Psoas muscle (tissue), 8 donors: ENCODE data around the gene TACC3. TPM values are rescaled to one million over a fixed set of nuclear protein-coding genes. Genes with fewer than 3 reads are reported as not detected.

Experiments used
- ATAC-seq, 4 donors: fragments of 200-7000 bp; cut with Tn5 transposase; one replicate each; pipeline ENCODE4 v1.9.1; 2020; ENCODE audit warnings: moderate library complexity in 3 of 4, mild to moderate bottlenecking in 2 of 4
- DNase-seq, 2 donors: peaks; one replicate each; pipeline ENCODE4 v3.0.0-alpha.2; 2020
- H3K27ac ChIP-seq: fragments of 200-600 bp; one replicate; pipeline ENCODE4 v1.8.0; 2022
- H3K27me3 ChIP-seq, 3 donors: fragments of 200-600 bp in 1 of 3; one replicate each; pipeline versions ENCODE4 v1.6.1 to v1.8.0; 2013 to 2022; ENCODE audit warnings: low read length in 2 of 3, mild to moderate bottlenecking in 2 of 3, moderate library complexity in 1 of 3; ENCODE audit not compliant: insufficient read depth in 3 of 3
- H3K36me3 ChIP-seq, 2 donors: fragments of 200-600 bp in 1 of 2; one replicate each; pipeline versions ENCODE4 v1.6.1 to v1.8.0; 2013 to 2022; ENCODE audit warnings: low read depth in 1 of 2, mild to moderate bottlenecking in 1 of 2, moderate library complexity in 1 of 2; ENCODE audit not compliant: insufficient read depth in 1 of 2
- H3K4me1 ChIP-seq: fragments of 200-600 bp; one replicate; pipeline ENCODE4 v1.8.0; 2022
- H3K4me3 ChIP-seq: fragments of 200-600 bp; one replicate; pipeline ENCODE4 v1.8.0; 2022; ENCODE audit warnings: mild to moderate bottlenecking
- H3K9me3 ChIP-seq: fragments of 200-600 bp; one replicate; pipeline ENCODE4 v1.8.0; 2022
- WGBS, 3 donors: extraction: QIAGEN DNeasy Blood & Tissue Kit; methylation state at CpG; one replicate each; pipeline versions ENCODE4 v1.1.6 to v1.1.7; 2013; 5-methylcytosine and 5-hydroxymethylcytosine counted together
- intact Hi-C, 2 donors: fragments of 100-400 bp; cut with DNase I; formaldehyde crosslinking; loops; one replicate each; pipeline versions ENCODE4 v1.11.0 to v1.14.2; 2022
- polyA plus RNA-seq, 3 donors: library from polyadenylated mRNA; stranded (reverse); fragments of 200-250 nt; gene quantifications; one replicate each; pipeline ENCODE4 v1.2.3, GENCODE V29; 2013
- total RNA-seq, 4 donors: library from RNA; stranded (reverse); fragmentation: NEBNext Ultra II Directional in 2 of 4; extraction: Animal tissue kit (Norgen Biotek cat#: 25700) in 2 of 4; gene quantifications; one replicate each; pipeline versions ENCODE4 v1.2.1 to v1.2.4, GENCODE V29; 2021 to 2023
- TF ChIP-seq, protein P1 (sequence below): fragments of 200-600 bp; IDR thresholded peaks from one replicate; pipeline ENCODE4 v1.8.0; 2022; ENCODE audit warnings: antibody characterized with exemption
- donor health status: healthy with polysubstance abuse.
- donor health status: DM: no; HTN: no; CAD: no; lungs with moderate emphysema.
- donor health status: Bipolar disorder and iron deficiency.
- donor health status: healthy.
- donor health status: DM: yes; HTN: yes; CAD: no.
- donor health status: DM: no; HTN: no; CAD: no.
- donor health status: DM: no; HTN: no; CAD: no.
- donor health status: DM: yes; HTN: yes; CAD: no.

TACC3 gene
- total and polyA plus RNA-seq, 7 donors, result 2.2 to 4.8 (median 2.9) TPM

DNA sequence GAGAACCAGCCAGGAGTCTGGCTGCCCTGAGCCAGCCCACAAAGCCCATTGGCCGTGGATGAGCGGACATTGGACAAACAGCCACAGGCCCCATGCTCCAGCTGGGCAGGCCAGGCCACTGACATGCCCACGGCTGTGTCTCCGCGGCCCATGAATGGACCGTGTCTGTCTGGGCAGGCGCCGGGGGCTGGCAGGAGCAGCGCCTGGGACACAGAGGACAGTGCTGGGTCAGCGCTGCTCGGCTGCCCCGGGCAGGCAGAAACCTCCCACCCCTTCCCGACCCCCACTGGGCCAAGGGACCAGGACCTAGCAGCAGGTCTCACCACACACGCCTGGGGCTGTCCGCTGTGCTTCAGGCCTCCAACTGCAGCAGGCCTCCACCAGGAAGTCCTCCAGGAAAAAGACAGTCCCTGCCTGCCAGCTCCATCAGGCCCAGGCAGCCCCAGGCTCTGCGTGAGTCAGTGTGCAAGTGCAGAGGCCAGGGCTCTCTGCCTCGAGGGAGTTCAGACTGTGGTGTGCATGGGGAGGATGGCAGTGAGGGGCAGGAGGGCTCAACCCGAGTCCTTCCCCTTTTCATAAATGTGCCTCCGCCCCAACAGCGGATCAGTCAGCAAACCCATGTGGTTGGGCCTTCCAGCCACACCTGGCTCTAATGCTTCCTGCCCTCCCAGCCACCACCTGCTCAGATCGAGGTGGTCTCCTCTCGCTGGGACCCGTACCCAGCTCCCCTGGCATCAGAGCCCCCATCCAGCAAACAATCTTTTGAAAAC, 54.6 kb downstream of the TACC3 start:
- ATAC-seq, result no peak
- TF ChIP-seq, protein P1, sequence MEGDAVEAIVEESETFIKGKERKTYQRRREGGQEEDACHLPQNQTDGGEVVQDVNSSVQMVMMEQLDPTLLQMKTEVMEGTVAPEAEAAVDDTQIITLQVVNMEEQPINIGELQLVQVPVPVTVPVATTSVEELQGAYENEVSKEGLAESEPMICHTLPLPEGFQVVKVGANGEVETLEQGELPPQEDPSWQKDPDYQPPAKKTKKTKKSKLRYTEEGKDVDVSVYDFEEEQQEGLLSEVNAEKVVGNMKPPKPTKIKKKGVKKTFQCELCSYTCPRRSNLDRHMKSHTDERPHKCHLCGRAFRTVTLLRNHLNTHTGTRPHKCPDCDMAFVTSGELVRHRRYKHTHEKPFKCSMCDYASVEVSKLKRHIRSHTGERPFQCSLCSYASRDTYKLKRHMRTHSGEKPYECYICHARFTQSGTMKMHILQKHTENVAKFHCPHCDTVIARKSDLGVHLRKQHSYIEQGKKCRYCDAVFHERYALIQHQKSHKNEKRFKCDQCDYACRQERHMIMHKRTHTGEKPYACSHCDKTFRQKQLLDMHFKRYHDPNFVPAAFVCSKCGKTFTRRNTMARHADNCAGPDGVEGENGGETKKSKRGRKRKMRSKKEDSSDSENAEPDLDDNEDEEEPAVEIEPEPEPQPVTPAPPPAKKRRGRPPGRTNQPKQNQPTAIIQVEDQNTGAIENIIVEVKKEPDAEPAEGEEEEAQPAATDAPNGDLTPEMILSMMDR, result no peak
- no peak overlapping the region for H3K4me3 ChIP-seq
- no peaks in the 10 kb centered on the region for H3K9me3 ChIP-seq
- 56 to 66% (median 60%) methylated on average over 23 of the region's 23 CpGs for WGBS, 3 donors
- peaks cover 0 to 4% (median 2%) of the 10 kb centered on the region in 3 donors for H3K27me3 ChIP-seq
- no peak overlapping the region for H3K27ac ChIP-seq
- no peaks in the 10 kb centered on the region for H3K36me3 ChIP-seq
- DNase-seq, result no peak
- intact Hi-C loops, result no loop called here
- no peaks in the 10 kb centered on the region for H3K4me1 ChIP-seq

DNA sequence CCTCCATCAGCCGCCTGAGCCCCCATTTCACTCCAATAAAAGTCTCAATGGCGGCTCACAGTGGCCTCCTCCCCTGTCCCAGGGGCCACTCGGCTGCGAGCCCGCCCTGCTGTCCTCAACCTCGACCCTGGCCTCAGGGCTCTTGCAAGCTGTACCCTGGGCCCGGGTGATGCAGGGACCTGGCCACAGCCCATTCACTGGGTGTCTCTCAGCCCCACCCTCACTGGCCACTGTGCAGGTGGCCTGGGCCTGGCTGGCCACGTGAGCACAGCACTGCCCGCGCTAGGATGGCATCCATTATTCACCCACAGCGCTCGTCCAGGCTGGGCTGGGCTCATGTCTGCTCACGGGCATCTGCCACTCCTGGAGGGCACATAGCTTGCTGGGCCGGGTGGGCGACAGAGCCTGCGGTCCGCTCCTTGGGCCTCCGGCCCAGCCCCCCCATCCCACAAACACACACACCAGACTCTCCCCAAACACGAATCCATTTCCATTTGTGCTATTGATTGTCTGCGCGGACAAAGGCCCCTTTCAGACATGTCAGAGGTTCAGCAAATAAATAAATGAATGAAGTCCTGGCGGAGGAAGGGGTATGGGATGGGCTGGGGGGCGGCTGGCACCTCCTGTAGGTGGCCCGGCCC, 55.3 kb downstream of the TACC3 start:
- no peak for ATAC-seq
- TF ChIP-seq, protein P1, result no peak
- 89 to 90% (median 89%) methylated on average over 24 of the region's 24 CpGs for WGBS, 3 donors
- intact Hi-C loops, result no loop called here
- Histone ChIP-seq H3K27ac (no peak overlapping the region), H3K4me3 (no peak overlapping the region), H3K36me3 (no peaks in the 10 kb centered on the region), H3K4me1 (no peaks in the 10 kb centered on the region), H3K27me3 (peaks cover 0 to 2% (median 0%) of the 10 kb centered on the region in 3 donors), H3K9me3 (no peaks in the 10 kb centered on the region)
- no peak for DNase-seq

DNA sequence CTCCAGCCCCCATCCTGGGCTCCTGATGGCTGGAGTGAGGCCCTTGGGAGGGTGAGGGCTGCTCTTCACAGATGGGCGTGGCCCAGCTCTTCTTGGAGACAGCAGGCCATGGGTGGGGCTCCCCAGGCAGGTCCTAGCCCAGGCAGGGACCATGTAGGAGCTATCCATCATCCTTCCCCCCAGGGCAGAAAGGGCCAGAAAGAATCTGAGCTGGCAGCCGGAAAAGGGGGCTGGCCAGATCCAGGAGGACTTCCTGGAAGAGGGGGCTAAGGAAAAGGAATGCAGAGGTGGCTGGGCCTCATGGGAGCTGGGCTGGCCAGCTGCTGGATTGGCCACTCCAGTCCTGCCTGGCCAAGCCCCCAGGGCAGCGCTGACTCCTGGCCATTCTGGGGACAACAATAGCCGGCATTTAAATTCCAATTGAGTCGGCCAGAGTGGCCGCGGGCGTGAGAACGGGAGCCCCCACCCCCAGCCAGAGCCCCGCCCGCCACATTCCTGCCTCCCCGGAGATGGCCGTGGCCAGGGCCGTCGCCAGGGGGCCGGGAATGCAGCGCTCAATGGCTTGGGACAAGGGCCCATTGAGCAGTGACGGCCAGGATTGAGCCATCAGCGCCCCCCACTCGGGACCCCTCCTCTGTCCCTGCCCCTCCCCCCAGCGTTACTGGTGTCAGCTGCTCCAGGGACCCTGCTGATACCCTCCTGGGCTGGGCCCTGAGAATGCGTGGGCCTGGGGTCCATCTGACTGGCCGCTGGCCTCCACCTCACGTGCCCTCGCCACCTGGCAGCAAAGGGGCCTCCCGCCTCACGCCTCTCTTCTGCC, 56.7 kb downstream of the TACC3 start:
- Histone ChIP-seq H3K27me3 (peaks cover 0 to 2% (median 0%) of the 10 kb centered on the region in 3 donors), H3K36me3 (no peaks in the 10 kb centered on the region), H3K27ac (no peak overlapping the region), H3K9me3 (no peaks in the 10 kb centered on the region), H3K4me1 (no peaks in the 10 kb centered on the region), H3K4me3 (no peak overlapping the region)
- ATAC-seq (no peak), DNase-seq (no peak)
- intact Hi-C loops, result no loop called here
- TF ChIP-seq, protein P1, result no peak
- 34 to 39% (median 34%) methylated on average over 24 to 27 of the region's 27 CpGs for WGBS, 3 donors

DNA sequence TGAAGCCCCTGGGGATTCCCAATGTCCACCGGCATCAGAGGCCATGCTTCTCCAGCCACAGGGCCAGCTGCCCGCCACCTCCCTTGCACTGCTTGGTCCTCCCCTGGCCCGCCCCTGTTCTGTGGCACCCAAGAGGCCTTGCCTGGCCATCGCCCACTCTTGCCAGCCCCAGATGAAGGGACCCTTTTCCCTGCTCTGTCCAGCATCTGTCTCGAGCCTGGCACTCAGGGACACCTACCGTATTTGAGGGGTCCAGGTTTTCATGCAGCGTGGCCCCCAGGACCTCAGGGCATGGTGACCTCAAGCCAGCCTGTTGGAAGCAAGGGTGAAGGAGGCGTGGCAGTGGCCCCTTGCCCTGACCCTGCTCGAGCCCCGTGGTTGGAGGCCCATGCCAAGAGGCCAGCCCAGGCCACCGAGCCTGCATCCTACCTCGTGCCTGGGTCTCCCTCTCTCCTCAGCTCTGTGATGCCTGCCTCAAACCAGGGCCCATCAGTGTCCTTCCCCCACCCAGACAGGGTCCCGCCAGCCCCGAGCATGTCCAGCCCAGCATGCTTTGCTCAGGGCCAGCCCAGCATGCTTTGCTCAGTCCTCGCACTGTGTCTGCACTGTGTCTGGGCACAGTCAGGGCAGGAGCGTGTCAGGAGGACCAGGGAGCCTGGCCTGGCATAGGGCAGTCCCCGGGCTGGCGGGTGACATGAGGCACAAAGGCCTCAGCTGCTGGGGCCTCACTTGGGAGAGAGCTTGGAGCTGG, 57.5 kb downstream of the TACC3 start:
- Histone ChIP-seq H3K4me1 (no peaks in the 10 kb centered on the region), H3K4me3 (no peak overlapping the region), H3K27ac (no peak overlapping the region), H3K9me3 (no peaks in the 10 kb centered on the region), H3K27me3 (peaks cover 0 to 2% (median 0%) of the 10 kb centered on the region in 3 donors), H3K36me3 (no peaks in the 10 kb centered on the region)
- TF ChIP-seq, protein P1, result no peak
- DNase-seq (no peak), ATAC-seq (no peak)
- intact Hi-C loops, result no loop called here
- 73 to 84% (median 77%) methylated on average over 17 to 18 of the region's 18 CpGs for WGBS, 3 donors
